ENCODE data around the gene KCNJ14.

- TF ChIP-seq EZH2phosphoT487 (IDR thresholded peaks at IDR 0.05; ENCODE audit: unreplicated experiment) (no peak), NANOG (IDR thresholded peaks at IDR 0.05; ENCODE audit: borderline replicate concordance) (no peak), JUNB (IDR thresholded peaks at IDR 0.05; ENCODE audit: unreplicated experiment) (no peak), REST (IDR thresholded peaks at IDR 0.05; ENCODE audit: unreplicated experiment) (no peak)
Observed at GRCh38 chr19:48473161-48473966, 18.0 kb downstream of the KCNJ14 start.

Measured in GM23338 (cell line).